Keratinocyte (primary cell): ENCODE measurements around the gene SMARCC1. TPM values are rescaled to one million over a fixed set of nuclear protein-coding genes. Genes with fewer than 3 reads are reported as not detected.

Source experiments
- DNase-seq: peaks from one replicate; pipeline ENCODE4 v3.0.0-alpha.2; 2011; ENCODE audit warnings: low read depth, missing footprints, low spot score
- FAIRE-seq: peaks from 2 replicates; lab custom pipeline; 2011; peaks lifted over from hg19 to GRCh38; lab: Jason Lieb, UNC
- H2AFZ ChIP-seq: 2 replicates; pipeline ENCODE4 v1.6.0; 2012; ENCODE audit warnings: low read length, control low read depth, inconsistent platforms; ENCODE audit not compliant: control insufficient read depth
- H3K27ac ChIP-seq: 2 replicates; pipeline ENCODE4 v1.5.1; 2011; ENCODE audit warnings: low read length; ENCODE audit not compliant: control insufficient read depth, insufficient read depth
- H3K27me3 ChIP-seq: 3 replicates; pipeline ENCODE4 v1.6.0; 2011; ENCODE audit warnings: low read length; ENCODE audit not compliant: control insufficient read depth, insufficient read depth; ENCODE audit errors: extremely low read depth
- H3K36me3 ChIP-seq, 2 experiments: 2 replicates in 1 of 2; 3 replicates in 1 of 2; pipeline ENCODE4 v1.5.1; 2011; ENCODE audit warnings: low read length in 2 of 2, mild to moderate bottlenecking in 1 of 2; ENCODE audit not compliant: control insufficient read depth in 2 of 2, insufficient read depth in 2 of 2; ENCODE audit errors: extremely low read depth in 1 of 2
- H3K4me1 ChIP-seq: 3 replicates; pipeline ENCODE4 v1.5.1; 2011; ENCODE audit warnings: low read length; ENCODE audit not compliant: control insufficient read depth, insufficient read depth; ENCODE audit errors: extremely low read depth
- H3K4me2 ChIP-seq: 3 replicates; pipeline ENCODE4 v1.6.0; 2011; ENCODE audit warnings: low read depth, low read length; ENCODE audit not compliant: control insufficient read depth, insufficient read depth; ENCODE audit errors: extremely low read depth
- H3K4me3 ChIP-seq, 3 experiments: fragments of 200-600 bp in 1 of 3; sonication (generic) in 1 of 3; 2 replicates in 2 of 3; 3 replicates in 1 of 3; pipeline ENCODE4 v1.5.1; 2011 to 2016; ENCODE audit warnings: low read length in 3 of 3, mild to moderate bottlenecking in 3 of 3, control low read depth in 2 of 3, inconsistent platforms in 1 of 3, low read depth in 1 of 3, mixed read lengths in 1 of 3, mixed run types in 1 of 3, moderate library complexity in 1 of 3; ENCODE audit not compliant: control insufficient read depth in 2 of 3, insufficient read depth in 2 of 3; ENCODE audit errors: extremely low read depth in 1 of 3
- H3K79me2 ChIP-seq: 2 replicates; pipeline ENCODE4 v1.6.0; 2012; ENCODE audit warnings: low read length; ENCODE audit not compliant: control insufficient read depth, insufficient read depth
- H3K9ac ChIP-seq: 3 replicates; pipeline ENCODE4 v1.6.0; 2011; ENCODE audit warnings: low read length; ENCODE audit not compliant: control insufficient read depth, insufficient read depth; ENCODE audit errors: extremely low read depth
- H3K9me1 ChIP-seq: 3 replicates; pipeline ENCODE4 v1.6.0; 2011; ENCODE audit warnings: low read length; ENCODE audit not compliant: control insufficient read depth, insufficient read depth; ENCODE audit errors: extremely low read depth
- H3K9me3 ChIP-seq: 2 replicates; pipeline ENCODE4 v1.5.1; 2012; ENCODE audit warnings: low read depth, low read length; ENCODE audit not compliant: control insufficient read depth
- H4K20me1 ChIP-seq: 3 replicates; pipeline ENCODE4 v1.6.0; 2011; ENCODE audit warnings: low read length; ENCODE audit not compliant: control insufficient read depth, insufficient read depth; ENCODE audit errors: extremely low read depth
- EZH2 ChIP-seq: IDR thresholded peaks from one replicate; pipeline ENCODE4 v1.6.1; 2012; ENCODE audit warnings: inconsistent platforms, mild to moderate bottlenecking, low read length, moderate library complexity
- dilution Hi-C: fragments of 300-500 bp; cut with MboI; formaldehyde crosslinking; loops from one replicate; pipeline ENCODE4 v1.7.0; 2020; ENCODE audit warnings: low sequenced_read_pairs; ENCODE audit not compliant: extremely low pct_ligation_motif_present
- polyA plus RNA-seq, 5 experiments: library from polyadenylated mRNA; depleted of rRNA in 3 of 5; stranded (reverse) in 3 of 5; stranded (forward) in 1 of 5; unstranded in 1 of 5; fragments of >200 nt; gene quantifications; 1 replicate in 1 of 5; 2 replicates in 3 of 5; 3 replicates in 1 of 5; pipeline versions ENCODE4 v1.2.1 to v1.2.3, GENCODE V29; 2011 to 2012; ENCODE audit warnings: missing spikeins in 2 of 5, low read depth in 1 of 5, low replicate concordance in 1 of 5
- TF ChIP-seq, protein P1 (sequence below), 3 experiments: IDR thresholded peaks in 1 of 3; conservative IDR thresholded peaks in 1 of 3; optimal IDR thresholded peaks in 1 of 3; 2 replicates in 2 of 3; 3 replicates in 1 of 3; pipeline versions ENCODE3 to v1.5.1; 2011; ENCODE audit warnings: low read length in 3 of 3, mild to moderate bottlenecking in 3 of 3, moderate library complexity in 2 of 3, control low read depth in 1 of 3, inconsistent platforms in 1 of 3; ENCODE audit not compliant: insufficient read depth in 2 of 3; ENCODE audit errors: extremely low read depth in 1 of 3

The SMARCC1 gene
- polyA plus RNA-seq, 1 donor (not counting 4 experiments of a cell fraction or from before 2014, with no cell fraction given), result 39.7 TPM

DNA sequence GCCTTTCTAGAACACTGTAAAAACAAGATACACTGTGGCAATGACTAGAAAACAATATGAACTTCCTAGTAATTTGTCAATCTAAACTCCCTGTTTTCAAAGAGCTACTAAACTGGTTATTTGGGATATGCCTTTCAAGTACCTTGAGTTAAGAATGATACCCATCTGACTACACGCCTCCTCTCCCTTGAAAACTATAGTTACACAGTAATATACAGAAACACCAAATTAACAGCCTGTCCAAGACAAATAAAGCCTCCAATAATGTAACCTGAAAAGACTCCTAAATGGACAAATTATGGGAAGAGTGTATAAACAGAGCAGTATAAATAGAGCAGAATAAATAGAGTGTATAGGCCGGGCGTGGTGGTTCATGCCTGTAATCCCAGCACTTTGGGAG lies 70.1 kb downstream of the SMARCC1 start:
- no peak for TF ChIP-seq EZH2
- TF ChIP-seq, protein P1, sequence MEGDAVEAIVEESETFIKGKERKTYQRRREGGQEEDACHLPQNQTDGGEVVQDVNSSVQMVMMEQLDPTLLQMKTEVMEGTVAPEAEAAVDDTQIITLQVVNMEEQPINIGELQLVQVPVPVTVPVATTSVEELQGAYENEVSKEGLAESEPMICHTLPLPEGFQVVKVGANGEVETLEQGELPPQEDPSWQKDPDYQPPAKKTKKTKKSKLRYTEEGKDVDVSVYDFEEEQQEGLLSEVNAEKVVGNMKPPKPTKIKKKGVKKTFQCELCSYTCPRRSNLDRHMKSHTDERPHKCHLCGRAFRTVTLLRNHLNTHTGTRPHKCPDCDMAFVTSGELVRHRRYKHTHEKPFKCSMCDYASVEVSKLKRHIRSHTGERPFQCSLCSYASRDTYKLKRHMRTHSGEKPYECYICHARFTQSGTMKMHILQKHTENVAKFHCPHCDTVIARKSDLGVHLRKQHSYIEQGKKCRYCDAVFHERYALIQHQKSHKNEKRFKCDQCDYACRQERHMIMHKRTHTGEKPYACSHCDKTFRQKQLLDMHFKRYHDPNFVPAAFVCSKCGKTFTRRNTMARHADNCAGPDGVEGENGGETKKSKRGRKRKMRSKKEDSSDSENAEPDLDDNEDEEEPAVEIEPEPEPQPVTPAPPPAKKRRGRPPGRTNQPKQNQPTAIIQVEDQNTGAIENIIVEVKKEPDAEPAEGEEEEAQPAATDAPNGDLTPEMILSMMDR (optimal IDR thresholded peaks at IDR 0.05 in 1 of 3, IDR thresholded peaks at IDR 0.05 in 1 of 3, conservative IDR thresholded peaks at IDR 0.05 in 1 of 3; ENCODE audit: extremely low read depth in 1 of 3, insufficient read depth in 2 of 3, low read length in 3 of 3), result no peak
- Histone ChIP-seq H3K36me3 (peaks cover 17 to 21% of the 10 kb centered on the region in 2 experiments), H3K4me1 (no peaks in the 10 kb centered on the region), H4K20me1 (no peaks in the 10 kb centered on the region), H3K9ac (no peak overlapping the region), H3K27me3 (no peaks in the 10 kb centered on the region), H3K27ac (no peak overlapping the region), H3K79me2 (no peaks in the 10 kb centered on the region), H3K9me1 (no peaks in the 10 kb centered on the region), H3K4me3 (no peak overlapping the region), H3K9me3 (no peaks in the 10 kb centered on the region), H2AFZ (no peak overlapping the region), H3K4me2 (no peak overlapping the region)
- dilution Hi-C loops, result no loop called here
- no peak for FAIRE-seq
- DNase-seq, result no peak

DNA sequence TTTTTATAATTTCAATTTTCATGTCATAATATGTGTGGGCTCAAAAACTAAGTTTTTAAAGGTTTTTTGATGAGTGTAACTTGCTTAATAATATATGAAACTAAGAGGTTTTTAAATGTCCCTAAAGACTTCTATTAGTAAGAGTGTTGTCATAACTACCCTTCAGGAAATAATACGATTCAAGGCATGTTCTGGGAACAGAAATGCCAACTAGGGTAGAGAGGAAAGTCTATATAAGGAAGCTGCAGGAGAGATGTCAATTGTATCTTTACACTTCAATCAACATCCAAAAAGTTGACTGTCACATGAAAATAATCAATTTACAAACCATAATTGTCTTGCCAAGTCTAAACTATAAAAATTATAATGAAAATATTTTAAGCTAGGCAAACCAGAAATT lies 76.3 kb downstream of the SMARCC1 start:
- H4K20me1 ChIP-seq, result no peaks in the 10 kb centered on the region
- H3K27ac ChIP-seq, result no peak overlapping the region
- H3K9me3 ChIP-seq, result no peaks in the 10 kb centered on the region
- H3K27me3 ChIP-seq, result no peaks in the 10 kb centered on the region
- TF ChIP-seq, protein P1 (optimal IDR thresholded peaks at IDR 0.05 in 1 of 3, IDR thresholded peaks at IDR 0.05 in 1 of 3, conservative IDR thresholded peaks at IDR 0.05 in 1 of 3; ENCODE audit: extremely low read depth in 1 of 3, insufficient read depth in 2 of 3, low read length in 3 of 3), result no peak
- no peak for TF ChIP-seq EZH2
- H2AFZ ChIP-seq, result no peak overlapping the region
- H3K79me2 ChIP-seq, result no peaks in the 10 kb centered on the region
- dilution Hi-C loops, result no loop called here
- H3K4me3 ChIP-seq, result no peak overlapping the region
- H3K9ac ChIP-seq, result no peak overlapping the region
- no peaks in the 10 kb centered on the region for H3K9me1 ChIP-seq
- no peaks in the 10 kb centered on the region for H3K4me1 ChIP-seq
- FAIRE-seq, result no peak
- H3K4me2 ChIP-seq, result no peak overlapping the region
- peaks cover 12 to 38% of the 10 kb centered on the region in 2 experiments for H3K36me3 ChIP-seq
- DNase-seq, result no peak
